HG03457 (cell line): ENCODE measurements around the gene CACNA2D3.

ENCODE experiments used
- ATAC-seq: cut with Tn5 transposase; IDR thresholded peaks from one replicate; pipeline ENCODE4 v1.9.1; 2021; ENCODE audit warnings: moderate number of reproducible peaks; ENCODE audit not compliant: unreplicated experiment

CACNA2D3 gene

DNA sequence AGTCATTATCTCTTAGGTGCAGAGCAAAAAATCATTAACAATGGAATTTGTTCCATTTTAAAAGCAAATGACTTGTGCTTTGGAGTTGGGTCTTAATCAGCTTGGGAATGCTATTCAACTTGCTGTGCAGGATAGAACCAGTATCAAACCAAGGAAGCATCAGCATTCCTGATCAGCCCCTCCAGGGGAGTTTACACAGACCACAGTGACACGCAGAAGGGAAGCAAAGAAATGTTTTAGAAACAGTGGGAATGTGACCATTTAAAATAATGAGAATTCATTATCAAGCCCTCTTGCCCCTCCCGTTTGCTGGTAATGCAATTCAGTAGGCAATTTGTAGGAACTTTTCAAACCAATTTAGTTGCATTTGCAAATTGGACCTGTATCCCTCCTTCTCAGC is 650.4 kb downstream of the CACNA2D3 start:
- ATAC-seq, result no peak

DNA sequence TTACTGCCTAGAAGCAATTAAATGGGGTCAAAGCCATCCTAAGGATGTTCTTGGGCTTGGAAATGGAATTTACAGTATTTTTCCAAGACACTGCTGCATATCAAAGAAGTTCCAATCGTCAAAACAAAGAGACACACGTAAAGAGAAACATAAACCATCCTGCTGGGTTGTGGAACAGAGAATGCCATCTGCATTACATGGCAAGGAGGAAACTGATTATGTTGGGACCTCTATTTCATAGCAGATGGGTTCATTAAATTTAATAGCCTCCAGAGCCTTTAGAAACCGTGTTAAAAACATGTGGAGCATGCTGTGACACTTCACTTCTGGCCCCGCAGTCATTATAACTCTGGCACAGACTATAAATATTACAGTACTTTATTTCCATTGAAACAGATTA is 650.9 kb downstream of the CACNA2D3 start:
- ATAC-seq, result no peak

DNA sequence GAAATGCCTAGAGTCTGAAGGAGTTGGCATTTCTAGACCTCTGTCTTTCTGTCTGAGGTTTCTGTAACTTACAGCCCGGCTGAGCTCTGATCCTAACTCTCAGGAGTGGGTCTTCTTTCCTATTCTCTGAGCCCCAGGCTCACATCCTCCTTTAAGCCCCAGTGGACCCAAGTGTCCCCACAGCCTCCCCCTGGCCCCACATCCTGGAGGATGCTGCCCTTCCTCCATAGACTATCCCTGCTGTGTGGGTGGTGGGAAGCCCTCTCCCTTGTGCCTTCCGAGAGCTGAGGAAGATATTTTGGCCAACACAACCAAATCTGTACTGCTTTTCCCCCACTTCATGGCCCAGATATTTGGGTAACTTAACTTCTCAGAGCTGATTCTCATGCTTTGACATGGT is 654.2 kb downstream of the CACNA2D3 start:
- no peak for ATAC-seq

DNA sequence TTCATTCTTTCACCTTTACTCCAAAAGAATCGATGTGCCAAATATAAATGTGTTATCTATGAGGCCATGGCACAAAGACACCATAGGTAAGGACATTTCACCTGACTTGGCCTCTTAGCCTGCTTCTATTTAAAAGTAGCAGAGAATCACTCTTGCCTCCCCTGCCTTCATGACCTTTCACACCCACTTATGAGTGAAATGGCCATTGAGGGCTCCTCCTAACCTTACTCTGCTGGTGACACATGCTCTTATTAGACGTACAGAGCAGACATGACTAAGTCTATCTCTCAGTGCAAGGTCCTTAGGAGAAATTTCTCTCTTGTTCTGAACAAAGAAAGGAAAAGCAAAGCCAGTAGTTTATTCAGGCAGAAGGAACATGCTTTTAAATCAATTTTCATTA is 654.8 kb downstream of the CACNA2D3 start:
- no peak for ATAC-seq

DNA sequence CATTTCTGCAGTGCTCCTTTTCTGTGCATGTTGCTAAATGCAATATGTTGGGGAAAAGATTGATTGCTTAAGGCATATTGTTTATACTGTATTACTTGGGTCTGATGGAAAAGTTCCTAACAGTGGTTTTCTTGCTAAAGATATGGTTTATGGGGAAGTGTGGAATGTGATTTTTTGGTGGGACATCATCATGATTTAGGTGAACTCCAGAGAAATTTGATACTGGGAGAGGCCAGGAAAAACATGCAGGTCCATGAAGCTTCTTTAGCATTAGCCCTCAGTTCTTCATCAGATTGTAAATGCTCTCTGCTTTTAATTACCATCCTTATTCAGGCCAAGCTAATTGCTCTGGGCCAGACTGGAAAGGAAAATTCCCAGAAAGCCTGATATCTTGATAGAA is 658.0 kb downstream of the CACNA2D3 start:
- no peak for ATAC-seq

DNA sequence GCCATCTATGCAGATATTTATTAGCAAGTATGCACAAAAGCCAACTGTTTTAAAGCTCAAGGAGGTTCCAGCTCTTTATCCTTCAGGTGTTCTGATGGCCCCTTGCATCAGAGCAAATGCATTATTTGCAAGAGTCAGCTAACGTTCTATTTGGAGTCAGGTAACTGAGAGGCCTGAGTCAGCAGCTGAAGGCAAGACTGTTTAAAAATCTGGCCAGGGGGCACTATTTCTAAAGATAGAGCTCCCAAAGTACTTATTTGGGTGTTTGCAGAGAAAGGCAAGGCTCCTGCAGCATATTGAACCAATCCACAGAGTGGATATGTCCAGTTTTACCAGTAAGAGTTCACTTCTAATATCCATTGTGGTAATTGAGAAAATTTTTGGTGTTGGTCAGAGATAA is 659.4 kb downstream of the CACNA2D3 start:
- ATAC-seq, result no peak

DNA sequence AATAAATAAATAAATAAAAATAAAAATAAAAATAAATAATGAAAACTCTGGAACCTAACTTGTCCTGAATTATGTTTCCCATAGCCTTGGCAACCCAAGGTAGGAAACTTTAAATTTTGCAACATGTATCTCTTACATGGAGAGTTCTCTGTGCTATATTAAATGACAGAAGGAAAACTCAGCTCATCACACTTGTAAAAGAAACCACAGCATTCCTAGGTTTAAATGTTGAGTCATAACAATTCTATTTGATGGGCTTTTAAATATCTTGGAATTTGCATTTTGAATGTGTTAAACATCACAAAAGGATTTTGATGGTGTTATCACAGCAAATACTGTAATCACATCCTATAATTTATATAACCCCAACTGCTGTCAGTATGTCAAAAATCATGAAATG is 661.3 kb downstream of the CACNA2D3 start:
- ATAC-seq, result no peak

DNA sequence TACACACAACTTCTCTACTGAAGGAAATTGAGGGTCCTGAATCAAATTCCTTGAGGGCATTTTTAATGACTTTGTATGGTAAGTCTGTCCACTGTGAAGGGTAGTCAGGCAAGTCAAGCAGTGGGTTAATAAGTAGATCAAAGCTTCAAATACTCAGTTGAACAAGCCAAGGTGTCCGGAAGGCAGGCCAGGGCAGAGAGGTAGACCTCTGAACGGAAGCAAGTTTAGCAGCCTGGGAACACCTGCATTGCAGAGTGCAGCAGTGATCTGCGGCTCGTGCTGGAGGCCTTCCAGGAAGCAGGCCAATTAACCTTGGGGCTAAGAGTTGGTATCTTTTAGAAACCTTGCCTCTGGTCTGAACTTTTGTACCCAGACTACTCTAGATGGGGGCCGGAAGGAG is 661.7 kb downstream of the CACNA2D3 start:
- ATAC-seq, result no peak

DNA sequence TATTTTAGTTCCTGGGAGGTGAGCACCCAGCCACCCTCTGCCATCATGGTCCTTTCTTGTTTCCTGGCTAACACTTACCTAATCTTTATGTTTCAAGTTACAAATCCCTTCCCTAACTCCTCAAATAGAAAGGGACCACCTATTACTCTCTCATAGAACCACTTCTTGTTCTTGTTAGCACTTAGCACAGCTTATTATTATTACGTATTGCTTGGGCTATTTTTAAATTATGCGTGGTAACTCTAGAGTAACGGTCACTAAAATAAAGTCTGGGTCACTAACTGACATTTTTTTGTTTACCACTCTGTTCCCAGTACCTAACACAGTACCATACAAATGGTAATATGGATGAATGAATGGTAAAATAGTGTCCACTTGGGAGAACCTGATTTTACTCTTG is 663.6 kb downstream of the CACNA2D3 start:
- ATAC-seq, result no peak

DNA sequence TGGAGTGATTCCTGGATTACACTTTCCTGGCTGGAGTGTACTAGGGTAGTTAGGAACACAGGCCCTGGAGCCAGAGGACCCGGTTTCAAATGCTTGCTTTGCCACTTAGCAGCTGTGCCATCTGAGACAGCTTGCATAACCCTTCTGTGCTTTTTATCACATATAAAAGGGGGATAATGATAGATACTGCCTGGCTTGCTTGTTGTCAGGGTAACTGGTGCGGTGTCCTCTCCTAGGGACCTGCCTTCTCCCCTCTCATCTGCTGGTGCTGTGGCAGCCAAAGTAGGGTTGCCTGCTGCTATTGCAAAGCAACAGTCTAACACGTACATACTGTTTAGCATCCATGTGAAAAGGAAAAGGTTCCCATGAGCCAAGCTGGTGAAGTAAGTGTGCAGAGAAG is 667.7 kb downstream of the CACNA2D3 start:
- ATAC-seq, result no peak

DNA sequence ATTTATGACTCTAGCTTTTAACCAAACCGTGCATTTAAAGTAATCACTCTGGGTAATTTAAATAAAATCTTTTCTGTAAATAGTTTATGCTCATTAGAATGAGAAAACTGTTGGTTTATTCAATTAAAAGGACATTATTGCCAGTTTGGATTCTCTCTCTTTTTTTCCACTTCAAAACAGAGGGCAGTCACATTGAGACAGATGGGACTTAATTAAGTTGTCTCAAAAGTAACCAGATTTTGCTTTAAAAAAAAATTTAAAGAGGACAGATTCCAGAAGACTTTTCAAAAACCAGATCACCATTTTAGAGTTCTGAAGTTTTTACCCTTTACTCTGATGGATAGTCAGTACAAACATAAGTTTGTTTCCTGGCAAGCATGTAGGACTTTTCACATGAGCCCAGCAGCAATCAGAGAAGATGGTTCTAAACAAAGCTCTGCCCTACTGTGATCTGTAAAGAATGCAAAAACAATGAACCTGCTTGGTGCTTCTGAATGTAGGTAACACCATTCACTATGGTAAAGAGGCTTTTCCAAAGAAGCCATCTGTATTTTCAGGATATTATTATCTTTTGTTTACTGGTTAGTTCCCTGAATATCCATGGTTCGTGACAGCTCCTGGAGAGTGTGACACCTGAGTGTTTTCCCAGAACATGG is 669.3 kb downstream of the CACNA2D3 start:
- no peak for ATAC-seq

DNA sequence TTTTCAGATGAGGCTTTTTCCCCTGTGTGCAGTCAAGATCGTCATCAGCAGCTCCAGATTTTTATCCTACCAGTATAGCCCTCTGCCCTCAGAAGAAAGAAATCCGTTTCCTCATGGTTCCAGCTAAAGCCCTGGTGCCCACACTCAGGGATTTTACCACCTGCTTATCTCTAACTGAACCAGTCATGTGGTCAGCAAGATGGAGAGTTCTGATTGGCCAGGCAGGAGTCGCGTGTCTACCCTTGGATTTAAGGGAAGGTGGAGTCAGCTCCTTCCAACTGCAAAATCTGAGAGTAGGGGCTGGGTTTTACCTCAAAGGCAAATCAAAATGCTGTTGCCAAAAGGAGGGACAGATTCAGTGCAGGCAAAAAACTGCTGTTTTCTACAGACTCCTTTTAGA is 670.2 kb downstream of the CACNA2D3 start:
- no peak for ATAC-seq

DNA sequence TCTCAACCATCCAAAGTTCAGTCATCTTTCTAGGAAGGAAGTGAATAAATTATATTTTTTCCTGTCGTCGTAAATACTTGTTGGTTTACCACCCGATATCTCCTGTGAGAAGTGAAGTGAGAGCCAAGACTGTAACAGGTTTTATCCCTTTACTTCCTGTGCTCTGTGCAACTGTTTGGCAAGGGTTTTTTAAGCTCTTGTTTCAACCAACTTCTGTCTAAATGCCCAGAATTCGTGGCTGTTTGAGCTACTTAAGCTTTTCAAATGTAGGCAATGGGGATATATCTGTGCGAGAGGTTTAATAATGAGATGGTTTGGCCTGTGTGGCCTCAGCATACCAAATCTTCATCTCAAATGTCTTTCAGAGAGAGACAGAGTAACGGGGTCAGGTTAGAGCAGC is 670.8 kb downstream of the CACNA2D3 start:
- ATAC-seq, result no peak

DNA sequence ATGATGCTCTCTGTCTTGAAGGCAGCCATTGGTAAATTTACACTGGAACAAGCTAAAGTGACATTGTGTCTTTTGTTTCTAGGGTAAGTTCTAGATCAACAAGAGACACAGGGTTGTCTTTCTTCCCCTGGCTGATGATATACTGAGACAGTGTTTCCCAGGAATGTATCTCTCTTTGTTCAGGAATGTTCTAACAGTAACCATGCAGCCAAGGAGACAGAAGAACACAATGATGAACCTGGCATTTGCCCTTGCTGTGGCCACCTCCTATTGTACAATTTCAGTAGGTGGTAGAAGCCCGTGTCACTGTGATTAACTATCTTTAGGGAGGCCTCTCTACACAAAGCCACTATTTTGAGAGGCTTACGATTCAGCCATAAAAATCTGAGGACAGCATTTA is 674.8 kb downstream of the CACNA2D3 start:
- ATAC-seq, result no peak

DNA sequence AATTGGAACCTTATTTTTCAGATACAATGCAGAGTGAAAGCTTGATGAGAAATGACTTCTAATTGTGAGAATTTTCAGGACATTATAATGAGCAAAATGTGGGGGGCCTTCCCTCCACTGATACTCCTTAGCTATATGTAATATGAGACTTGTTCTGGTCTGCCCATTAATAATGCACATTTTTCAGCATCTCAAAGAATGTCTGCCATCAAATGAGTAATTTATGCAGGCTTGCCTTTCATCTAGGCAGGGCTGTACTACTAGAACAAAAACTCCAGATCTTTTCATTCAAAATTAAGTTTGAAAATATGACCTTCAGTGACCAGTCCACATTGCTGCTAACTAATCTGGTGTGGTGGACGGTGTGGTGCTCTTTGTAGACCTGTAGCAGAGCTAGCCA is 678.1 kb downstream of the CACNA2D3 start:
- no peak for ATAC-seq

DNA sequence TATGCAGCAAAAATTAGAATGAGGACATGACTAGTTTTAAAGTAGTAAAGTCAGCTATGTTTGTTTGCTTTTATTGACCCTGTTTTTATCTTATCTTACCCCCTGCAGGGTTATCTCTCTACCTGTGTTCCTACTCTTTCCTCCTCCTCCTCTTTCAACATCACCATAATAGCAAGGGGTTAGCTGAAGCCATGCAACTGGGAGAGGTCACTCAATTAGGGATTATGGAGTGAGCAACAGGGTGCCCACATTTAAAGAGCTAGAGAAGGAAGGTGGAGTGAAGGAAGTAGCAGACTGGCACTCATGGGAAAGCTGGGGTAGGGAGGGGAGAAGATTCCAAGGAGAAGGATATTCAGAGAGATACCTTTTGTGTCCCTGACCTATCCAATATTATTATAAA is 679.6 kb downstream of the CACNA2D3 start:
- no peak for ATAC-seq

DNA sequence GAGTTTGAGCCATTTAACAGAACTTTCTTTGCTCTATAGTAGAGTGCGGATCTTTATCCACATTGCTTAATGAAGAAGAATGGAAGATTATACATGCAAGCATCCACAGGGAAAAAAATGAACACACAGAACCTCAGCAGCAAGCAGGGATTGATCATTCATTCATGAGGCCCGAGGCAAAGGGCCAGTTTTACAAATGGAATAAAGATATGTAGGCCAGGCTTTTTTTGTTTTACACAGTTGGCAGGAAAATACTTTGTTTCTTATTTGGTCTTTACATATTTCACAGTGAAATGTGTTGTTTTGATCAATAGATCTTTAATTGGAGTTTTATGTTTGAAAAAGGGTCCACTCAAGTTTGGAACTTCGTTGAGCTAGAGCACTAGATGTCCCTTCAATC is 688.0 kb downstream of the CACNA2D3 start:
- no peak for ATAC-seq

DNA sequence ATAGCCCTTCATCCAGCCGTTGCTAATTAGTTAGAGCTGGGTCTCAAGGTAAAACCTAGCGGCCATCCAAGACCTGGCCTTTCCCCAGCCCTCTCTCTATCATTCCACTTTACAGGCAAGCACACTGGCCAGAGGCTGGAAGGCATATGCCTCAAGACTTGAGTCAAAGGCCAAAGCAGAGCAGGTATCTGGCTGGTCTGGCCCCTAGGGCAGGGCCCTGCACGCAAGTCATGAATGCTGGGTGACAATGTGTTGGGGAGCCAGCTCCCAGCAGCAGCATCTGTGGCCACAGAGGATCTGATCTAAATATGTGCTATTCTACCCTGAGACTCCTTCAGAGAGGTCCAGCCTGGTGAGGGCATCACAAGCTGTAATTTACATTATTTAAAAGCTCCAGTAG is 691.9 kb downstream of the CACNA2D3 start:
- ATAC-seq, result no peak

DNA sequence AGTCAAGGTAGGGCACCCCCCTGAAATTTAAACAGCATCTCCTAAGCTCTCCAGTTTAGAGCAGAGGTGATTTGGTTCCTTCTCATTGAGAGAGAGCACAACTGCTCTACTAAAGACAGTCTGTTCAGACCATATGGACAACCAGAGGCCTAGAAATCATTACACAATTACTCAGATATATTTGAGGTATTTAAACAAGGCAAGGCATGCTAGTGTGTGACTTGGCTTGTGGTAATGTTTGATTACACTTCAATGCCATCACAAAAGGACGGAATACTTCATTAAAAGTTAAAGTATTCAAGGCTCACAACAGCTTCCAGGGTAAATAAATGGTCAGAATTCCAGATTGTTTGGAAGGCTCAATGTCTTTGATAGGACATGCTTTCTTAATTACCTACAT is 695.3 kb downstream of the CACNA2D3 start:
- no peak for ATAC-seq

DNA sequence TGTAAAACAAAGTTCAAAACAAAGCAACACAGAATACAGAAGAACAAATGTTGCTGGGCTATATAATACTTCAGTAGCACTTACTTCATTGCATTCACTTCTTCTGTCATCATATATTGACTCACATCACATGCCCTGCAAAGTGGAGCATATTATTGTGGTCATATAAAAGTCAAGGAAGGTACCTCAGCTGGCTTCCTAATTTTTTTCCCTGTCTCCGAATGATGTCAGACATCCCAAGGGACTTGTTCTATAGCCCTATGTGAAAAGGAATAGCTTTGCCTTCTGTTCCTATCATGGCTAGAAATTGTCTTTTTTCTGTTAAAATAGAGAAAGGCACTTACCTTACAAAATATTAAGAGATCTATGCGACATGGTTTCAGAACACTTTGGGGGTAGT is 696.1 kb downstream of the CACNA2D3 start:
- ATAC-seq, result no peak

DNA sequence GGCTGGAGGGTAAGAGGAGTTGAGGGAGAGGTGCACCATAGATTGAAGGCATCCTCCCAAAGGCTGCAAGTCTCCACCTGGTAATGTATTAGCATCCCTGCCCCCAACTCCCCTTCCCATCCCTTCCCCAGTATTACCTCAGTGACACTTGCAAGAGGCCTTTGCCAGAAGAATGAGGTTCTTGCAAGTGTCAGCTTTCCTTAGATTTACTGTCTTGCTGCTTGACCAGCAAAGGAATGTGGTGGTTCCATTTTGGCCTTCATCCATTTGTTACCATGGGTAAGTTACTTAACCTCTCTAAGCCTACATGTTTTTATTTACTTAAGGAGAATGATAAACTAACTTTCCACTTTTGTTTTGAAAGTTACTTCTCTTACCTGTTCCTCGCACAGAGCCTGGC is 696.6 kb downstream of the CACNA2D3 start:
- ATAC-seq, result no peak

DNA sequence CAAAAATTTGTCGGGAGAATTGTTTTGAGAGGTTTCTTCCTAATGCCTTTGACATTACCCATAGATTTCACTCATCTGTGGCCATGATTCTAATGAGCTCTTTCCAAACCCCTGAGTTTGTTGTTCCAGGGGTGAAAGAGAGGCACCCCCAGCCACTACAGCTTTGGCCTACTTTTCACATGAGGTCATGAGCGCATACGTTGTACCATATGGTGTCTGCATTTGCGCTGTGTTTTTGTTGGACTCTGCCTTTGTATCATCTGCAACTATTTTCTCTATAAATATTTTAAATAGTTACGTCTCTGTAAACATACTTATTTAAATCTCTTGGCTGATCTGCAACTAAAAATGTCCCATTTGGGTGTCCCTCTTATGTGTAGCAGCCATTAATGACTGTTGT is 697.6 kb downstream of the CACNA2D3 start:
- no peak for ATAC-seq

DNA sequence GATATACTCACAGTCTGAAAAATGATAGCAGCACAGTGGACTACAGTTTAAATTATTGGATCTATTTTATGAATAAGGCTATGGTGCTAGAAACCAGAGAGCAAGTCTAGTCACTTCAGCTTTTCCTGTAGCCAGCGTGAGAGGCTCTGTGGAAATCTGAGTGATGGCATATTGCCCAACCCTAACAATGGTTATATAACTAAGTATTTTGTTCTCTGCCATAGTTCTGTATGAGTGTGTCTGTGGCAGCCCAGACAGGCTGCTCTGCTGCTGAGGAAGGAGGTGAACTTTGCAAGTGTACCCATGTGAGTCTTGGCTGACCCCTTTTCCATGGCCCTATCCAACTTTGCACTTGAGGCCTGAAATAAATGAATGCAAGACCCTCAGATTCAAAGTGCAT is 699.9 kb downstream of the CACNA2D3 start:
- ATAC-seq, result no peak

DNA sequence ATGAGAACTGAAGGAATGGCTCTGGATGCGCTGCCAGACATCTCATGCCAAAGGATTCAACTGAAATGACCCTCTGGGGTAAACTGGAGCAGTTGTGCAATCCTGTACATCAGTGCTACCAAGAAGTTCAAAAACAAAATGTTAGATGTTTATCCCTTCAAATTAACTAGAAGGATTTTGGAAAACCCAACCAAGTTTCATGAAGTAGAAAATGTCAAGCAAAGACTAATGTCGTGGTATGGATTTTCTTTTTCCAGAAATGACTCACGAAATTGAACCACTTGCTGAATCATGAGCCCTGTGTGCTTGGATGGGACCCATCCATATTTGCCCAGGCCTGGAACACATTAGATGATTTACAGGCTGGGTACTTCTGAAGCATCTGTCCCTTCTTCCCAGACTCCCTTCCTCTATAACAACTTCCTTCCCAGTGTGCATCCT is 703.9 kb downstream of the CACNA2D3 start:
- ATAC-seq, result no peak
